Renal pelvis (tissue), 4 donors: ENCODE measurements around the gene SOX30. TPM values are rescaled to one million over a fixed set of nuclear protein-coding genes. Genes with fewer than 3 reads are reported as not detected.

Source experiments
- DNase-seq: peaks from one replicate; pipeline ENCODE4 v3.0.0-alpha.2; 2013
- polyA plus RNA-seq, 3 donors: library from polyadenylated mRNA; unstranded; fragments of 120-200 nt; gene quantifications; one replicate each; pipeline ENCODE4 v1.2.1, GENCODE V29; 2013; ENCODE audit not compliant: insufficient read length in 3 of 3

The SOX30 gene
- polyA plus RNA-seq, 3 donors: 0.58 to 0.68 (median 0.64) TPM

GRCh38 chr5:157665467-157666070 is 13.3 kb upstream of the SOX30 start:
- no peak for DNase-seq

- no peak for DNase-seq
Measured at GRCh38 chr5:157659868-157660660, 7.8 kb upstream of the SOX30 start.

DNA sequence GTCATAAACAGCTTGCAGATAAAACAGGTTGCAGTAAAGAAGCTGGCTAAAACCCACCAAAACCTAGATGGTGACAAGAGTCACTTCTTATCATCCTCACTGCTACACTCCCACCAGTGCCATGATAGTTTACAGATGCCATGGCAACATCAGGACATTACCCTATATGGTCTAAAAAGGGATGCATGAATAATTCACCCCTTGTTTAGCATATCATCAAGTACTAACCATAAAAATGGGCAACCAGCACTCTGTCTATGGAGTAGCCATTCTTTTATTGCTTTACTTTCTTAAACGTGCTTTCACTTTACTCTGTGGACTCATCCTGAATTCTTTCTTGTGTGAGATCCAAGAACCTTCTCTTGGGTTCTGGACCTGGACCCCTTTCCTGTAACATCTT is 6.7 kb upstream of the SOX30 start:
- no peak for DNase-seq

- DNase-seq: no peak
Measured at GRCh38 chr5:157657516-157657915, 5.3 kb upstream of the SOX30 start.

- DNase-seq: peak; percentile 65
Measured at GRCh38 chr5:157651623-157652376, 438 bp downstream of the SOX30 start.

DNA sequence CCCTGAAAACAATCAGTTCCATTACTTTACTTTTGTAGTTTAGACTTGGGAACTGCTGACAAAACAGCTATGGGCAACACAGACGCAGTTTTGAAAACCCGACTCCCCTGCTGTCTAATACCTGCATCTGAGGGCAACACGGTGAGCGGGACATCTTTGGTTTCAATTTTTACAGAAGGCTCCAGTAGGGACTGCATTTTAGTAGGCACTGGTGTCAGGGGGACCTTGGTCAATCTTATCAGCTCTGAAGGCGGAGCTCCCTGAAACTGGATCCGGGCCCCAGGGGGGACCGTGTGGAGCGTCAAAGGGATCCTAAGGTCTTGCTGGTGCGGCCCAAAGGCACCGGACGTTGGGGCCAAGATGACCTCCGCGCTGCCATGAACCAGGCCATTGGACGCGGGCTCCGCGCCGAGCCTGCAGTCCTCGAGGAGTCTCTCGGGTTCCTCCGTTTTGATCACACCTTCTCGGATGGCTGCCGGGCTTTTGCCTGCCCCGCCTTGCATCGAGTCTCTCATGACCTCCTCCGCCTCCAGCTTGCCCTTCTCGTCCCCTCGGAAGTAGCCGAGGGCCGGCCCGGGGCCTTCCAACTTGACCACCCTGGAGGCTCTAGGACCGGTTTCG is 1.1 kb downstream of the SOX30 start:
- DNase-seq: no peak

GRCh38 chr5:157649101-157649500 is 3.1 kb downstream of the SOX30 start:
- no peak for DNase-seq

DNA sequence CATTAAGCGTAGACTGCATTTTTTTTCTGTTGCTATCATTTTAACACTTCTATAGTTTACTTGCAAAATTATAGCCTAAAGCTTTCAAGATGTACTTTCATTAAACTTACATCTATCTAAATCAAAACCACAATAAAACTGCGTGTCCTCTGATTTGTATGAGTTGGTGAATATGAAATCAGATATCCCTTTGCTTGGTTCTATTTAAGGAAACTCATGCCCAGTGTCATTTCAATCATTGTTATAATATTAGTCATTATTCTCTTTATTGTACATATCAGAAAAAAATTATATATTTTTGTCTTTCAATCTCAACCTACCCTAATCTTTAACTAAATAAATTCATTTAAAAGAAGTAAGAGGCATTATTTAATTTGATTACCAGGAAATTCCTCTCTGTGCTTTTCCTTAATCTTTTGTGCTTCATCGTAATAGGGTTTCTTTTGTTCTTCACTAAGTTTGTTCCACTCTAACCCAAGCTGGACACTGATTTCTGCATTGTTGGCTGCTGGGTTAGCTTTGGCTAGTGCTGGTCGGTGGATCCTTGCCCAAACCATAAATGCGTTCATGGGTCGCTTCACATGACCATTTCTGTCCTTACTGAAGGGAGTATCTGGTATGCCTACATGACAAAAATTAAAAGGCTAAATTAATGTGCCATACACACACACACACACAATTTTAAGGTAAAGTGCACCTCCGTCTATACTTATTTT is 3.8 kb downstream of the SOX30 start:
- DNase-seq: no peak

DNA sequence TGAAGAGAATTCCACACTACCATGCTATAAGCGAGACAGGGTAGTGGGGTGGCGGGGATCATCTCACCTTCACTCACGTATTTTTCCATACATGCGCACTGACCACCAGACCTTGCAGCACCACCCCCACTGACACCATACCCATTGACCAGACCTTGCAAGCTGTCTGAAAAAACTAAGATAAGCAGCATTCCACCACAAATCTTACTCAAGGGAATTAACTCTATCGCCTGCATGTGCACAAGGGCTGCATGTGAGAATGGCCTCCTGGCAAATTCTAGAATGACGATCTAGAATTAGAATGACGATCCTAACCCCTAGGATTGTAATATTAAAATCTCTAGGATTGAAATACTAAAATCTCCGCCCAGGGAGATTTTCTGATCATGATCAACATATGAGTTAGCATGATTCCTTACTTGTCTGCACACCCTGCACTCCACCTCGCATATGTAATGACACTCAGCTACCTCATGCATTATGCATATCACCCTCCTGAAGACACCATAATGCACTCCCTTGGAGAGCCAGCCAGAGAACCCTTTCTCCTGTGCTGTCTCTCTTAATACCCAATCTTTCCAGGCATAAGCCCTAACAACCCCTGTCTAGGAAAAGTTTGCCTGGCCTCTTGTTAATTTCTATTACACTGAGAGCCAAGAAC is 11.7 kb downstream of the SOX30 start:
- DNase-seq: no peak

- DNase-seq: no peak
Measured at GRCh38 chr5:157630341-157630740, 21.9 kb downstream of the SOX30 start.

DNA sequence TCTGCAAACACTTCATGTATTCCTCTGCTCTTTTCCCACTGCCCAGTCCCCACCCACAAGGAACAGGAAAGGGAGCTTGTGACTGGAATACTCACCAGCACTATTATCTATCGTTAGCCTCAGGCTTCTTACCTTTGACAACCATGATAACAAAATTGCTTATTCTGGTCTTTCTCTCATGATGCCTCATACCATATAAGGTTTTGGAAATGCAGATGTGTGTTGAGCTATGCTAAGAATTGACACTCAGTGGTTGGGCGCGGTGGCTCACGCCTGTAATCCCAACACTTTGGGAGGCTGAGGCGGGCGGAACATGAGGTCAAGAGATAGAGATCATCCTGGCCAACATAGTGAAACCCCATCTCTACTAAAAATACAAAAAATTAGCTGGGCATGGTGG is 25.4 kb downstream of the SOX30 start:
- no peak for DNase-seq

- no peak for DNase-seq
Measured at GRCh38 chr5:157624144-157624543, 28.1 kb downstream of the SOX30 start.

DNA sequence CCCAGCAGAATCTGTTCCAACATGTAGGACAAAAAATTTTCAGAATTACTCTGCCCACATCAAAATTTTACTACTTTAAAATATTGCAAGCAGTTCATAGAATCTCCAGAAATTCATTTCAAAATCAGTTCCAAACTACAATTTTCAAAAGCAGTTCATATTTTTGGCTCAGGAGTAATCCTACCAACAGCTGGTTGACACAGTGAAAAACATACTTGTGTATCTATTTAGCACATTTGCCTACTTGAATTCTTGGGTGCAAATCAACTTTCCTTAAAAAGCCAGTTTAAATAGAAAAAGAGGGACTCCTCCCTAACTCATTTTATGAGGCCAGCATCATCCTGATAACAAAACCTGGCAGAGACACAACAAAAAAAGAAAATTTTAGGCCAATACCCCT is 31.5 kb downstream of the SOX30 start:
- DNase-seq: no peak

DNA sequence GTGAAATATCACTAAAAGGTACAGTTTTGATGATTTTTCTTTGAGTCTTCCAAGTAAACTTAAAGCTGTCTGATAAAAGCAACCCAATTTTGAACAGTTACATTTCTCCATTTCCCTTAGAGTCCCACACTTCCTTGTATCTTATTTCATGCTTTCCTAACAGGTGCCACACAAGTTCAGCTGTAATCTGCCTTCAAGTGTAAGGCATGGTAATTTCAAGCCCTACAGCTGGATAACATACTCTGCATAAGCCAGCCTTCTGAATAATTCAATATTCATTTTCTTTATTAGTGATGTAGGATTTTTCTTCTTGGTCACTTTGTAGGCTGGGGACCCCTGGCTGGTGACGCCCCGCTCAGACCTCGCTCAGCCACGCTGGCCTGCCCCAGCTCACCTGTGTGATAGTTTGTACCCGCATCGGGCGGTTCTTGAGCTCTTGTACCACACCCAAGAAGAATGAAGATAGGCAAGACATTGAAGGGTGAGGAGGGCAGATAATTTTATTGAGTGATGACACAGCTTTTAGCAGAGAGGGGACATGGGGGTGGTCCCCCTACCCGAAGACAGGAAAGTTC is 34.0 kb downstream of the SOX30 start:
- DNase-seq: no peak

DNA sequence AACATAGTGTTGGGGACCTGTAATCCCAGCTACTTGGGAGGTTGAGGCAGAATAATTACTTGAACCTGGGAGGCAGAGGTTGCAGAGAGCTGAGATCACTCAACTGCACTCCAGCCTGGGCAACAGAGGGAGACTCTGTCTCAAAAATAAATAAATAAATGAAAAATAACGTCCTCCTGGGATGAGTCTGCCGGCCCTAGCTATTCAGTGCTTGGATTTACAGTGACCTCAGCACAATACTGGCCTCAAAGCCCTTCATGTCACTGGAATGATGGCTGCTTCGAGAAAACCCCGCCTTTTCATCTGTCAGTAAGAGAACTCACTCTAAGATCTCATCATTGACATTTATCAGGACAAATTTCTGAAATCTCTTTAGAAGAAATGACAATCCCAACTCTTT is 35.5 kb downstream of the SOX30 start:
- no peak for DNase-seq

DNA sequence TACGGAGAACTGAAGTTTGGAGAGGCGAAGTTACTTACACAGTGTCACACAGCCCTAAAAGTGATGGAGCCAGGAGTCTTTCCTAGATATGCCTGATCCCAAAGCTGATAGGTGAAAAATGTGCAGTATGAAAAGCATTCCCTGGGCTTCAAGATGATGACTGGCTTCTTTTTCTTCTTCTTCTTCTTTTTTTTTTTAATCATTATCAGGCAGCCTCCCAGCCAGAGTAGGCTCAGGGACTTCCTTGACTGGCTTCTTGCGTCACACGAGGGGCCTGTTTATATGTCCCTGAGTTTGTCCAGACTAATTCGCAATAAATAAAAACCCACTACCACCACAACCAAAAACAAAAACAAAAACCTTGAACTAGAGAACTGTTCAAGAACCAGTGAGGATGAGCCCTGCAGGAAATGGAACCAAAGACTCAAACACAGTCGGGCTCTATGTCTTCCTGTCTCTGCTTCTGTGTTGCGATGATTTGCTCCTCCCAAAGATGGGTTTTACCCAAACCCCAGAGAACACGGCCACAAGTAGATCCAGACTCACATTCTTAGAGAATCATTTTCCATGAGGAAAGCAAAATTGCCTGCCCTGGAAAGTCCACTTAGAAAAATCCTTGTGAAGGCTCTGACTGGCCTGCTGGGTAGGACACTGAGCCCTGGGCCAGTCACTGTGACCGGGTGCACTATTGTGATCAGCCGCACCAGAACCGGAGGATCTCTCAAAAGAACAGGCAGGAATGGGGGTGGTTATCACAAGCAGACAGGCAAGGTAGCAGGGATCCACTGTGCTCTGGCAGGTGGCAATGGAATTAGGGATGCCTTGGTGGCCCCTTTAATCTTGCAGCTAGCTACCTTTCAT is 38.6 kb downstream of the SOX30 start:
- no peak for DNase-seq

DNA sequence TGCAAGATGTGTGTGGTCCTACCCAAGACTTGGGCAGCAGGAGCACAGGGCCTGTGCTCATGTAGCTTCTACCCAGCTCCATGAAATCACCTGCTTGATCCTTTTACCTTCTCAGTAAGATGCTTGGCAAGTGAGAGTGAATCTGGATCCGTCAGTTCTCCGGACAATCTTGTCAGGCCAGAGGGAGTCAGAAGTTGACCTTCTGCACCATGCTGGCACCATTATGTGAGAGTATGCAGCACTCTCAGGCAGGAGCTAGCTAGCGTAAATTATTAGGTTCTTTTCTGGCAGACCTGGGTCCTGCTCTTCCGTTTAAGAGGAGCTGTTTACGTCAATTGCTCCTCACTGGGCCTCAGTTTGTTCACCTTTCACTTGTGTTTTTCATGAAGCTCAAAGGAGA is 39.7 kb downstream of the SOX30 start:
- DNase-seq: no peak

DNA sequence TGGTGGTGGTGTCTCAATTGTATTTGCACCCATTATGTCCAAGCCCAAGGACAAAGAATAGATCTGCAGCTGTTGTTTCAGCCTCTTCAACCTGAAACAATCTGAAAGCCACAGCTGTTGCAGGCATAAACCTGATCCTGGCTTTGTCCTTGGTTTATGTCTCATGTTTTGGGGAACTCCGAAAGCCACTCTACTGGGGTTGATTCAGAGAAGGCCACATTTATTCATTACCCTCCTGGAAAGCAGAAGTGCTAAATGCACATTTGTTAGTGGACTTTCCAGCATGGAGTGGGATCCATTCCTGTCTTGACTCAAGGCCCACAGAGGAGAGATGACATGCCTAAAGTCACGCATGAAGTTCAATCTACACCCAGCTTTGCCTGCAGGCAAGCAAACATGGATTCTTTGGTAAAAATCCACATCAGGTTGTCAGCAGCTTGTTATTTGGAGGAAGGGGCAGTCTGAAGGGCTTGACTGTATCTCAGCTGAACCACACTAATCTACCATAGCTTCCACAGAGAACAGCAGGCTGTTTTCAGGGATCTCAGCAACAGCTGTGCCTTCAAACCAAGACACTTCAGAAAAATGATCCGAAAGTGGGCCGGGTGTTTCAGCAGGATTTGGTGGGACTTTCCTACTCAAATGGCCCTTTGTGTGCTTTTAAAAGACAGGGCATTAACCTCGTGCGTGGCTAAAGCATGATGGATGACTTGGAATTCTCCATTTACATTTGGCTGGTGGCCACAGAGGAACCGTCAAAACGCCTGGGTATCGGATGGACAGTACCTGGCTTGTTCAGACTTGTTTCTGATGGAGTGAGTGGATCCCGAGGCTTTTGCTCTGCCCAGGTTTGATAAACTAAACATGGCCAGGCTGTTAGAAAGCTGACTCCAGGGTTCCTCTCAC is 40.4 kb downstream of the SOX30 start:
- peak; percentile 4 for DNase-seq

GRCh38 chr5:157610990-157611389 is 41.2 kb downstream of the SOX30 start:
- no peak for DNase-seq
